ENCODE measurements around the gene ELMOD2.

The ELMOD2 gene

GRCh38 chr4:140584439-140584838, 60.5 kb downstream of the ELMOD2 start:
- DNase-seq (ENCODE audit: low read depth) = no peak

GRCh38 chr4:140595065-140595464, 71.1 kb downstream of the ELMOD2 start:
- DNase-seq (ENCODE audit: low read depth) = no peak

GRCh38 chr4:140600408-140600807, 76.4 kb downstream of the ELMOD2 start:
- DNase-seq (ENCODE audit: low read depth) = no peak

GRCh38 chr4:140602714-140603113, 78.7 kb downstream of the ELMOD2 start:
- DNase-seq (ENCODE audit: low read depth) = no peak

- no peak for DNase-seq (ENCODE audit: low read depth)
These were observed 79.3 kb downstream of the ELMOD2 start for GRCh38 chr4:140603286-140603685.
